GM08714 (cell line): ENCODE data around the gene SLC17A7.

ENCODE experiments used
- H3K4me3 ChIP-seq: fragments of 200-500 bp; sonication (Bioruptor generic); 2 replicates; pipeline ENCODE4 v1.5.1; 2014; ENCODE audit warnings: mild to moderate bottlenecking, low read length, inconsistent platforms
- ZNF274 ChIP-seq: IDR thresholded peaks from 2 replicates; pipeline ENCODE4 v1.6.1; 2012; ENCODE audit warnings: mild to moderate bottlenecking, low read depth, low read length

The SLC17A7 gene

GRCh38 chr19:49390131-49390928 lies 51.0 kb downstream of the SLC17A7 start:
- no peak for TF ChIP-seq ZNF274
- H3K4me3 ChIP-seq: no peak overlapping the region

- H3K4me3 ChIP-seq: no peak overlapping the region
- TF ChIP-seq ZNF274: no peak
Observed at GRCh38 chr19:49389406-49389805, 51.9 kb downstream of the SLC17A7 start.

- TF ChIP-seq ZNF274: no peak
- H3K4me3 ChIP-seq: peak within 1 kb of the TSS; percentile 23; the same call in 1 of the 2 replicates
Observed at GRCh38 chr19:49387936-49388372, 53.4 kb downstream of the SLC17A7 start, which contains the start of gene KASH5. Gene KASH5, plus strand, starts transcription at chr19:49388249. Its CDS starts 2,635 bp downstream, at chr19:49390884.

- H3K4me3 ChIP-seq: no peak overlapping the region
Observed at GRCh38 chr19:49383599-49383998, 57.7 kb downstream of the SLC17A7 start.

GRCh38 chr19:49382639-49383038 lies 58.7 kb downstream of the SLC17A7 start:
- H3K4me3 ChIP-seq: no peak overlapping the region
- no peak for TF ChIP-seq ZNF274

More at GRCh38 chr19:49383599-49383998, 57.7 kb downstream of the SLC17A7 start:
- no peak for TF ChIP-seq ZNF274

GRCh38 chr19:49380391-49380790 lies 60.9 kb downstream of the SLC17A7 start:
- no peak for TF ChIP-seq ZNF274
- no peak overlapping the region for H3K4me3 ChIP-seq
